T-helper 2 cell (primary cell): ENCODE results near the gene GAL3ST2.
A peak's percentile ranks its signal among the peaks of the same experiment; 100 is the strongest.
"Not testable (repeated sequence)": the region's sequence is repeated elsewhere in the genome, so short reads cannot be mapped to it uniquely, and the experiment has no call there.

ENCODE experiments used
- DNase-seq, 5 experiments: peaks; one replicate each; pipeline versions ENCODE4 v3.0.0 to v3.0.0-alpha.2; 2012 to 2022

The GAL3ST2 gene

DNA sequence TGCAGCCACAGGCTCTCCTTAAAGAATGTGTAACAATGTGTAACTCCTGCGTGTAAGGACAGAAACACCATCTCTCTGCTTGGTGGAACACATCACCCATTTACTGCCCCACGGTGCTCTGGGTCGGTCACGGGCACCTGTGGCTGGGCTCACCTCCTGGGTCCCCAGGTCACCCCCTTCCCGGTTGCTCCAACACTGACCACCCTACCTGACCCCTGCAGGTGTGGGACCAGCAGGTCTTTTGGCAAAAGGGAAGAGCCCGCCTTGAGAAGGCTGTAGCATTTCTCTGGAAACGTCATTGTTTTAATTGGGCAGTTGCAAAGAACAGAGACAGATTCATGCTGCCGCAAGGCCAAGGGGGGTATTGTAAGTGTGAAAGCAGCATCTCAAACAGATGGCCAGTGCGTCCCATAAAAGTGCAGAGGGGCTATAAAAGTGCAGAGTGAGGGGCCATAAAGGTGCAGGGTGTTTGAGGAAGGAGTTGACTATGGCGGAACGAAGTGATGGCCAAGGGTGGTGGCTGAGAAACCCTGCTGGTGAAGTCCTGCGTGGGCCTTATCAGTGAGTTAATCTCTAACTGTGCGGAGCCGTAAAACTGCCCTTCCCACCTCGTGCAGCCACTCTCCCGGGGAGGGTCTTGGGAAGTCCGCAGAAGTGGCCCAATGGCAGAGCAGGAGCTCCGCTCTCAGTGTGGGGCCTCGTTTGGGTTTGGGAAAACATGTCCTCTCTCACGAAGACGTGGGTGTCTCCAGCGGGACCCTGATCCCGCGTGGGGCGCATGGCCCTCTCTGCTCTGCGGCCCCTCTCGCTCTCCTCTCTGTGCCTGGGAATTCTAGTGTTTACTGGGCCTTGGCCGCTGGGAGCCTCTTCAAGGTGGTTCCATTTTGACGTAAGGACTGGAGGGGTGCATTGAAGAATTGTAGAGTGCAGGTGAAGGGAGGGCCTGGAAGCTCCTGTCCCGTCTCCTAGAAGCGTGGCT lies 18.7 kb downstream of the GAL3ST2 start:
- DNase-seq, result no peak

GRCh38 chr2:241796209-241796608 lies 19.6 kb downstream of the GAL3ST2 start:
- DNase-seq, result no peak

GRCh38 chr2:241796610-241797138 lies 20.1 kb downstream of the GAL3ST2 start:
- DNase-seq, result no peak

- no peak for DNase-seq
These were observed 20.9 kb downstream of the GAL3ST2 start for GRCh38 chr2:241797441-241798080.

GRCh38 chr2:241798081-241798630 lies 21.5 kb downstream of the GAL3ST2 start:
- no peak for DNase-seq

DNA sequence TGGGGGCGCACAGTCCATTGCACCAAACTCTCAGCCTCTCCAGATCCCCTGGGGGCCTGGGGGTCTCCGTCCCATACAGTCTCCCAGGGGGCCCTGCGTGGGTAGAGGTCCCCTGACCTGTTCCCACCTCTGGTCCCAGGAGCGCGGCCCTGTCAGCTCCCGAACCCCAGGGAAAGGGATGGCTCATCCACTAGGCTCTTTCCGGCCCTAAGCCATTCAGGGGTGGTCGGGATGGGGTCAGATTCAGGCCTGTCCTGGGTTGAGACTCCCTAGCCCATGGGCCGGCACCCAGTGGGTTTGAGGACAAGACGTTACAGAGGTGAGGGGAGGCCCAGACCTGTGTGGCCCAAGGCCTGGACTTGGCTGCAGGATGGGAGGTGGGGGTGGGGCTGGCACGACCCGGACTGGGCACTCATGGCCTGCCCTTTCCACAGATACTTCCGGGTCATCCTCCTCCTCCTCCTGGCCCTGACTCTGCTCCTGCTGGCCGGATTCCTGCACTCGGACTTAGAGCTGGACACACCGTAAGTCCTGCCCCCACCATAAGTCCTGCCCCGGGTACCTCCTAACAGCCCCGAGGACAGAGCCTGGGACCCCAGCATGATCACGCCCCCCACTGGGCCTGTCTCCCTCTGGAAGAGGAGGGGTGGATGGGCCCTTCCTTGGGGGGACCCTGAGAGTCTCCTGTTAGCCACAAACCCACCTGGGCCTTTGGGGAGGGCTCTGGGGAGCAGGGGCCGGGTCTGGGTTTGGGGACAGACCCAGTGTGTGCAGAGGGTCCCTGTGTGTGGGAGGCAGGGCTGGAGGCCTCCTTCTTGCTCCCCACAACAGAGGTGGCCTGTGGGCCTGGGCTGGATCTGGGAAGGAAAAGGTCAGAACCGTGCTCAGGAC lies 22.3 kb downstream of the GAL3ST2 start:
- peak in 1 of 5 experiments; percentile 2 for DNase-seq

- no peak for DNase-seq
These were observed 23.0 kb downstream of the GAL3ST2 start for GRCh38 chr2:241799522-241800197.

- DNase-seq, result not testable (repeated sequence)
These were observed 23.7 kb downstream of the GAL3ST2 start for GRCh38 chr2:241800198-241800903.

- no peak for DNase-seq
These were observed 25.2 kb downstream of the GAL3ST2 start for GRCh38 chr2:241801611-241802420.

- no peak for DNase-seq
These were observed 26.0 kb downstream of the GAL3ST2 start for GRCh38 chr2:241802421-241803318.

- peak in 2 of 5 experiments; percentile 51 to 76 for DNase-seq
These were observed 27.0 kb downstream of the GAL3ST2 start for GRCh38 chr2:241803387-241804325.

- peak in 2 of 5 experiments; percentile 11 to 16 for DNase-seq
These were observed 28.0 kb downstream of the GAL3ST2 start for GRCh38 chr2:241804326-241805229.

GRCh38 chr2:241806217-241806616 lies 29.6 kb downstream of the GAL3ST2 start:
- DNase-seq, result not testable (repeated sequence)

- DNase-seq, result no peak
These were observed 31.6 kb downstream of the GAL3ST2 start for GRCh38 chr2:241808051-241808720.

DNA sequence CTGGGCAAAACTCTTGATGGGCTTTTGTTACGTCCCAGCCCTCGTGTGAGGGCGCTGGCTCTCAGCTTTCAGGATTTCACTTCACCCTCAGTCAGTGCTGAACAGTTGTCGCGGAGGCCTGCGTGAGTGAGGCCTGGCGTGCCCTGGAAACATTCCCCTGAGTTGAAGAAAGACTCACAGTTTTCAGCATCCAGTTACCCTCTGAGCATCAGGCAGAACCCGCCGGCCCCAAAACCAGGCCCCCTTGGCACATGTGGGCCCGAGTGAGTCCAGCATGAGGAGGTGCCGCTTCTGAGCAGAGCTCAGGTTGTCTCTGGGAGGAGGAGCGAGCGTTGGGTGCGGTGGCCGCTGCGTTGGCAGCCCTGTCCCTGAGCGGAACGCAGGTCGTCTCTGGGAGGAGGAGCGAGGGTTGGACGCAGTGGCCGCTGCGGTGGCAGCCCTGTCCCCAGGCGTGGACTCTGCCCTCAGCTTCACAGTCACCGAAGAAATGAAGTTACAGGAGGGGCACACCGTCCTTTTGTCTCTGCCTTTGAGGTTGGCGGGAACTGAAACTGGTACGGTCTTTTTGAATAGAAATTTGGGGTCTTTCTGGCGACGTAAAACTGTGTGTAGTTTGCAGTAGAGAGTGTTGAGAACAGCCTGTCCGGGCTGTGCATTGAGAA lies 32.2 kb downstream of the GAL3ST2 start, which contains the start of gene NEU4:
TSS of gene NEU4 (plus strand) at position 473 of the 662 bp plus-strand sequence. CDS start 5,292 bp downstream, outside the sequence.
- DNase-seq, result no peak
